CD4-positive, alpha-beta T cell treated with Interferon alpha-2 for 1 hour (primary cell): ENCODE results near the gene FNIP2.
"Not testable (repeated sequence)": the region's sequence is repeated elsewhere in the genome, so short reads cannot be mapped to it uniquely, and the experiment has no call there.

Experiments
- DNase-seq, 2 donors: peaks; one replicate each; pipeline ENCODE4 v3.0.0-alpha.2; 2020 to 2022

The FNIP2 gene

GRCh38 chr4:158927774-158928173, 158.9 kb downstream of the FNIP2 start:
- not testable (repeated sequence) for DNase-seq

DNA sequence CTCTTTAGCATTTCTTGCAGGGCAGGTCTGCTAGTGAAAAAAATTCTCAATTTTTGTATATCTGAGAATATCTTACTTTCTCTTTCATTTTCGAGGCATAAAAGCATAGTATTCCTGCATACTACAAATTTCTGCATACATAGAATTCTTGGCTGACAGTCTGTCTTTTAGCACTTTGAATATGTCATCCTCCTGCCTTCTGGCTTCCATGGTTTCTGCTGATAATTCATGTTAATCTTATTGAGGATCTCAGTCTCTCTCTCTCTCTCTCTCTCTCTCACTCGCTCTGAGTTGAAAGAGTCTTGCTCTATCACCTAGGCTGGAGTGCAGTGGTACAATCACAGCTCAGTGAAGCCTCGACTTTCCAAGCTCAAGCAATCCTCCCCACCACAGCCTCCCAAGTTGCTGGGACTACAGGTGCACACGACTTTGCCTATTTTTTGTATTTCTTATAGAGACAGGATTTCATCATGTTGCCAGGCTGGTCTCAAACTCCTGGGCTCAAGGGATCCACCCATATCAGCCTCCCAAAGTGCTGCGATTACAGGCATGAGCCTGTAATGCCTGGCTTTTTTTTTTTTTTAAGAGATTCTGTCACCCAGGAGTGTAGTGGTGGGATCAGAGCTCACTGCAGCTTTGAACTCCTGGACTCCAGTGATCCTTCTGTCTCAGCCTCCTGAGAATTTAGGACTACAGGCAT, 161.3 kb downstream of the FNIP2 start:
- peak in 1 of 2 donors; percentile 10 for DNase-seq

DNA sequence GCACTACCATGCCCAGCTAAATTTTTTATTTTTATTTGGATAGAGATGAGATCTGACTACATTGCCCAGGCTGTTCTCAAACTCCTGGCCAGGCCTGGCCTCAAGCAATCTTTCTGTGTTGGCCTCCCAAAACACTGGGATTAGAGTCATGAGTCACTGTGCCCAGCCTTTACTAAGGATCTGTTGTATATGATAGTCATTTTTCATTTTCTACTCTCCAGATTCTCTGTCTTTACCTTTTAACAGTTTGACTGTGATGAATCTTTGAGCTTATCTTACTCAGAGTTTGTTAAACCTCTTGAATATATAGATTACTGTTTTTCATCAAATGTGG, 161.8 kb downstream of the FNIP2 start:
- DNase-seq = no peak

DNA sequence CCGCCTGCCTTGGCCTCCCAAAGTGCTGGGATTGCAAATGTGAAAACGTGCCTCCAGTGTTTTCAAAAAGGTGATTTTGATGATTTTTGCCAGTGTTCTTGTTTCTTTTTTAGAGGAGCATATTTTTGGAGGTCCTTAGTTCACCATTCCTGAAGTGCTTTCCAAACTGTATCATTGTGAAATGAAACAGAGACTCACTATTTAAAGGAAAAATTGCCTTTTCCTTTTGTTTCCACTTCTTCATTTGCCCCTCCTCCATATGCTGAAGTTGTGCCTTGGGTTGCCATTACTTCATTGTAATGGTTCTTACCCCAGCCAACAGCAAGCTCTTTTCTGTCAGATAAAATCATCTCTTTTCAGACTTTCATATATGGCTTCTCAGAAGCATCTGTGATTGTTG, 164.4 kb downstream of the FNIP2 start:
- DNase-seq = no peak

DNA sequence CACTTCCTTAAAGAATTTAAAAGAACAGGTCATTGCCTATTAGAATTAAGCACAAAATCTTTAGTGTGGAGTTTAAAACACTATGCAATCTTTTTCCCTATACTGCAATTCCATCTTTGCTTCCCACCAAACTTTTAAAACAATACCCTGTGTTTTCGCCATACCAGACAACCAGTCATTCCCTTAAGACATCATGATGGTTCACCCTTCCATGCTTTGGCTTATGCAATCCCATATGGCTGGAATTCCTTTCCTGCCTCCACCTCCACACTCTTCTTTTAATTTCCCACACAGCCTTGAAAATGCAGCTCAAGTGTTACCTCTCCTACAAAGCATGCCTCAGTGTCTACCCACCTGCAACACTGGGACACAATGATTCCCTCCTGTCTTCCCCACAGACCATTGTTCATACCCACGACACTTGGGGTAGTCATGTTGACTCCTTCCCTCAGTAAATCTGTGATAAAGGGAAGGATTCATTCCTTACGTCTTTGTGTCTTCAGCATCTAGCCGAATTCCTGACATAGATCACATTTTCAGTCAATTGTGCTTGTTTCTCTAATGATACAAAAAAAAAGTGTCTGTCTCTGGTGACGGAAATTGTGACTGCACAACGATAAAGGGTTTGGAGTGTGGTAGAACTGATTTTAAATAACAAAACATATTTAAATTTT, 166.3 kb downstream of the FNIP2 start:
- DNase-seq = no peak

DNA sequence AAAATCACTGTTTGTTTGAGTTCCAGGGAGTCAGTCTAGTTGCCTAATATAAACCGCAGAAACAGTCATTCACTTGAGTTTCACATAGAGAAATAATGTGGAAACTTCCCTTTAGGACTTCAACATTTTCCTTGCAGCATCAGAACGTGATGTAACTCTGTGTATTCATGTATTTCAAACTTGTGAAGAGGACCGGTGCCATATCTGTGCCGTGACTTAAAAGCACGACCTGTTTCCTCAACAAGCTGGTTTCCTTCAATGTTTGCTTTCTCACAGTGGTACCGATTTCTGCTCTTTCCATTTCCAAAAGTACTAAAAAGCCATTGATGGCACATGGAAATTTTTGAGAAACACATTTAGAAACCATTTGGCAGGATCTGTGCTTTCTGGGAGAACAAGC, 167.4 kb downstream of the FNIP2 start:
- DNase-seq = peak; percentile 6 to 14

DNA sequence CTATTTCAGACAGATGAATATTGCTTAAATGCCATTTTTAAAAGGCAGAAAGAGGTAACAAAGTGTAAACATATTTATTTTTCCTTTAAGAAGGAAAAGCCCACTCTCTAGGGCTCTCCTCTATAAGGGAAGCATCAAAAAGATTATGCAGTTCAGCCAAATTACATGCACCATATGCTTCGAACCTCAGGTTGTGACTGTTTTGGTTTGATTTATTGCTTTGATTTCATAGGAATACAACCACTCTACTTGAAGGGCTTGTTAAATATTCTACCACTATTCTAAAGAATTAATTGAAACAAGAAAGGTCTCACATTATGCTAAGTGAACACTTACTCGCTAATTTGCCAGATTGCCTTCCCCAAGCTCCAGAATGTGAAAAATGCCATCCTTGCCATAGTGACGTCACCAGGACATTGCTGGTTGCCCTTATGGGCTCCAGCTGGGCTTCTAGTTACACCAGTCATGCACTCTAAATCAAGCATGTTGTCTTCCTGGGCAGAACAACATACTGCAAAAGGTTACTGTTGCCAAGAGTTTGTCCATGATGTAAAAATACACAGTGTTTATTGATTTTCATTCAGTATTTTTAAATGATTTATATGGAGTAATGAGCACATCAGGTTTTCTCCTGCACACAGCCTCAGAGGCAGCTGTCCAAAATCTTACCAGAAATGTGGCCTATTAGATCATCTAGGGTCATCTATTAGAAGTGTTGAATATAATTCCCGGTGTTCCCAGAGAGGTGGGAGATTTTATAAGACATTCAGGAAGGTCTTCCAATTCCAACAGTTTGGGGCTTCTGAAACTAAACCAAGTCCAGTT, 169.6 kb downstream of the FNIP2 start:
- DNase-seq = no peak

DNA sequence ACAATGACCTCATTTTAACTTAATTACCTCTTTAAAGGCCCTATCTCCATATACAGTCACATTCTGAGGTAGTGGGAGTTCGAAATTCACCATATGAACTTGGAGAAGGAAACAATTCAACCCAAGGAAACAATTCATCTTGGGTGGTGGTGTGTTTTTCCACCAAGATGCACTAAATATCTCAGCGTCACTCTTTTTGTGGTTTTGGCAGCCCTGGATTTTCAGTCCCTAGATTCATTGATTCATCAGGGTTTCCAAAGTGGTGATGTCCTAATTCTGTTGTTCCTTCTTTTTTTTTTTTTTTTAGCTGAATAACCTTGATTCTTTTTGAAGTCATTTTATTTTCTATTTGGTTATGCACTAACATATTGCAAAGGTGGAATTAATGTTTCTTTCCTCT, 171.4 kb downstream of the FNIP2 start:
- no peak for DNase-seq

DNA sequence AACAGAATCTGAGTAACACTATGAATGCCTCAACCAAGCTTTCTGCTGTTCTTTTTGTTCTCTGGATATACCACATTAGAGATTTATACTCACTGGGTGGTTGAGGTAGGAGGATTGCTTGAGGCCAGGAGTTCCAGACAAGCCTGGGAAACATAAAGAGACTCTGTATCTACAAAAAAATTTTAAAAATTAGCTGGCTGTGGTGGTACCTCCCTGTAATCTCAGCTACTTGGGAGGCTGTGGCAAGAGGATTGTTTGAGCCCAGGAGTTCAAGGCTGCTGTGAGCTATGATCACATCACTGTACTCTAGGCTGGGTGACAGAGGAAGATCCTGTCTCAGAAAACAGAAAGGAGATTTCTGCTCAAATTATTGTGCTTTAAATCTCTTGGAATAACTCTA, 172.5 kb downstream of the FNIP2 start:
- DNase-seq = no peak

DNA sequence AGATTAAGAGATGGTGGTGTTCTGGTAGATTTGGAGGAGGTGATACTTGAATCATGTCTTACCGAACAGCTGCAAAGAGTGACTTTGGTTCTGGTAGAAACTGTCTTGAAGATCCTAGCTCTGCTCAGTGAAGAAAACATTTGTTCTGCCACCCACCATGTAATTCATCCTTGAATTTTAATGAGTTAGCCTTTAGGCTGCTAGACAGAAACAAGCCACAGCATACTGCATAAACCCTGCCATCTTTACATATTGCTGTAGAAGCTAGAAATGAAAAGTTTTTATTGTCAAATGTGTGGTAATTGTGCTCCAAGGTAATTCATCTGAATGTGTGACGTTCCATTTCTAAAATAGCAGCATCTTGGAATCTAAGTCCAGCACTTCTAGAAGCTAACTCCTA, 173.1 kb downstream of the FNIP2 start:
- no peak for DNase-seq

- DNase-seq = peak in 1 of 2 donors; percentile 18
Measured at GRCh38 chr4:158945529-158946108, 176.8 kb downstream of the FNIP2 start.

GRCh38 chr4:158946825-158947224, 178.0 kb downstream of the FNIP2 start:
- no peak for DNase-seq

- no peak for DNase-seq
Measured at GRCh38 chr4:158948071-158948470, 179.2 kb downstream of the FNIP2 start.

DNA sequence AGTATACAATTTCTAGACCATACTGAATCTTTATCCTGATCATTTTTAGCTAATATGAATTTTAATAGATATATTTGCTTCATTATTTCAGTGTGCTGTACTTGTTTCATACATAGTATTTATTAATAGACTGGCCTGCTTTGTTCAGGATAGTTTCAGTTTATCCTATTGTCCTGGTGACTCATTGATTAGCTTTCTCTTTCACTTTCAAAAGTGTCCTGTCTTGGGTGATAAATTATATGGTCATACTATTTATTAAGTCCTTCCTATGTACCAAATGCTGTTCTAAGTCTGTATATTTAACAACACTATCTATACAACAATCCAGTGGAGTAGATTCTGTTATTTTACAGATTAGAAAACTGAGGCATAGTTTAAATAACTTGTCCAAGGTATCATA, 180.3 kb downstream of the FNIP2 start:
- DNase-seq = peak in 1 of 2 donors; percentile 11

- not testable (repeated sequence) for DNase-seq
Measured at GRCh38 chr4:158952221-158952774, 183.5 kb downstream of the FNIP2 start.

DNA sequence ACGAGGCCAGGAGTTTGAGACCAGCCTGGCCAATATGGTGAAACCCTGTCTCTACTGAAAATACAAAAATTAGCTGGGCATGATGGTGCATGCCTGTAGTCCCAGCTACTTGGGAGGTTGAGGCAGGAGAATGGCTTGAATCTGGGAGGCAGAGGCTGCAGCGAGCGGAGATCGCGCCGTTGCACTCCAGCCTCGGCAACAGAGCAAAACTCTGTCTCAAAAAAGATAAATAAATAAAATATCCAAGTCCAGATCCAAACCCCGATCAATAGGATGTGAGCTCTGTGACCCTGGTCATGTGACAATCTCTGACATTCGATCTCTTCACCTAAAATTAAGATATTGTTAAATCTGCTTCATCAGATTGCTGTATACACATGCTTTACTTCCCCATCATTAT, 187.5 kb downstream of the FNIP2 start:
- DNase-seq = not testable (repeated sequence)

GRCh38 chr4:158956918-158957317, 188.1 kb downstream of the FNIP2 start:
- not testable (repeated sequence) for DNase-seq
